Endothelial cell of umbilical vein (primary cell): Measurements from ENCODE around the gene FYN.

Experiments used
- CTCF ChIP-seq, 2 donors: IDR thresholded peaks; 1 replicate in 1 of 2; 2 replicates in 1 of 2; pipeline ENCODE4 v1.5.1; 2011; ENCODE audit warnings: low read length in 2 of 2, mild to moderate bottlenecking in 2 of 2, moderate library complexity in 2 of 2, control low read depth in 1 of 2, inconsistent platforms in 1 of 2, low read depth in 1 of 2; ENCODE audit not compliant: insufficient read depth in 1 of 2; ENCODE audit errors: extremely low read depth in 1 of 2
- EZH2 ChIP-seq: IDR thresholded peaks from 2 replicates; pipeline ENCODE4 v1.6.1; 2012; ENCODE audit warnings: borderline replicate concordance, low read depth, mild to moderate bottlenecking, moderate library complexity, low read length, inconsistent platforms; ENCODE audit not compliant: severe bottlenecking
- FOS ChIP-seq: IDR thresholded peaks from 2 replicates; pipeline ENCODE4 v1.6.1; 2011; ENCODE audit warnings: mild to moderate bottlenecking, low read length, moderate library complexity, borderline replicate concordance; ENCODE audit not compliant: insufficient read depth
- GATA2 ChIP-seq: IDR thresholded peaks from 2 replicates; pipeline ENCODE4 v1.7.0; 2011; ENCODE audit warnings: low read depth, mild to moderate bottlenecking, moderate library complexity, mixed read lengths, low read length; ENCODE audit not compliant: insufficient read length, insufficient read depth
- JUN ChIP-seq: IDR thresholded peaks from 2 replicates; pipeline ENCODE4 v1.6.1; 2011; ENCODE audit warnings: borderline replicate concordance, low read depth; ENCODE audit not compliant: insufficient read length, insufficient read depth
- MAX ChIP-seq: IDR thresholded peaks from 2 replicates; pipeline ENCODE4 v1.6.1; 2011; ENCODE audit not compliant: insufficient read depth, insufficient read length
- MYC ChIP-seq: IDR thresholded peaks from one replicate; pipeline ENCODE4 v1.6.1; 2011; ENCODE audit warnings: mild to moderate bottlenecking, low read depth, low read length
- POLR2A ChIP-seq: IDR thresholded peaks from 2 replicates; pipeline ENCODE4 v1.6.1; 2012; ENCODE audit warnings: low read depth, mild to moderate bottlenecking, control low read depth, low read length
- POLR2AphosphoS5 ChIP-seq: IDR thresholded peaks from 2 replicates; pipeline ENCODE4 v1.6.1; 2012; ENCODE audit warnings: low read depth, mild to moderate bottlenecking, control low read depth, low read length, moderate library complexity; ENCODE audit not compliant: insufficient read depth

GRCh38 chr6:111875741-111876140 lies 2.5 kb upstream of the FYN start:
- TF ChIP-seq CTCF (IDR thresholded peaks at IDR 0.05; ENCODE audit: extremely low read depth in 1 of 2, insufficient read depth in 1 of 2, low read depth in 1 of 2, low read length in 2 of 2) (no peak), POLR2A (no peak), EZH2 (no peak), POLR2AphosphoS5 (no peak), MYC (no peak), GATA2 (no peak), JUN (no peak), MAX (no peak), FOS (no peak)
